ENCODE results near the gene TXNDC2. TPM values are rescaled to one million over a fixed set of nuclear protein-coding genes. Genes with fewer than 3 reads are reported as not detected.

TXNDC2 gene
- total and polyA plus RNA-seq, 9 of the 15 experiments (the other 6 are each of a cell fraction or from before 2014, with no cell fraction given), result 1.2 to 4.9 (median 2.3) TPM

GRCh38 chr18:9870431-9871008, 15.3 kb upstream of the TXNDC2 start:
- CTCF ChIA-PET (ENCODE audit: low intra/inter-chr PET ratio), result no interaction called here
- no peak for TF ChIP-seq E2F1 (CRISPR knock-in tag; IDR thresholded peaks at IDR 0.05)
- TF ChIP-seq THAP12 (CRISPR knock-in tag; IDR thresholded peaks at IDR 0.05), result no peak
- TF ChIP-seq NUFIP1 (IDR thresholded peaks at IDR 0.05; ENCODE audit: partially characterized antibody), result no peak
- no peak for TF ChIP-seq ZNF277 (CRISPR knock-in tag; IDR thresholded peaks at IDR 0.05; ENCODE audit: borderline replicate concordance)
- TF ChIP-seq FOXA1 (IDR thresholded peaks at IDR 0.05; ENCODE audit: borderline replicate concordance), result no peak
- peak; percentile 58 for TF ChIP-seq ZNF512 (tag; IDR thresholded peaks at IDR 0.05)
- no peak for TF ChIP-seq CCNT2 (IDR thresholded peaks at IDR 0.05; ENCODE audit: borderline replicate concordance, extremely low read depth, insufficient read length, low read depth, low read length)
- no peak for TF ChIP-seq PML (IDR thresholded peaks at IDR 0.05; ENCODE audit: low read length)
- TF ChIP-seq CHCHD3 (CRISPR knock-in tag; IDR thresholded peaks at IDR 0.05), result no peak
- no peak for TF ChIP-seq CEBPG (CRISPR knock-in tag; IDR thresholded peaks at IDR 0.05)
- TF ChIP-seq CEBPG (tag; conservative IDR thresholded peaks at IDR 0.05 in 1 of 2, IDR thresholded peaks at IDR 0.05 in 1 of 2), result no peak
- peak; percentile 17; the same call in 1 of the 2 replicates for TF ChIP-seq PATZ1 (CRISPR knock-in tag; IDR thresholded peaks at IDR 0.05; ENCODE audit: borderline replicate concordance)

More at GRCh38 chr18:9870431-9871008, 15.3 kb upstream of the TXNDC2 start:
- no TSS peak for BruUV-seq (replicated peaks)
- H3K36me3 ChIP-seq (ENCODE audit: control insufficient read depth, insufficient read depth, low read length), result no peaks in the 10 kb centered on the region
- H3K9me1 ChIP-seq (ENCODE audit: control insufficient read depth, insufficient read depth, low read length), result no peaks in the 10 kb centered on the region
- in situ Hi-C loops (cut with MboI), result no loop called here
- peaks cover 25 to 74% of the 10 kb centered on the region in 2 experiments for H3K4me1 ChIP-seq (replicated peaks in 1 of 2; ENCODE audit: control insufficient read depth in 2 of 2, insufficient read depth in 2 of 2, low read length in 2 of 2)
- H3K4me2 ChIP-seq (ENCODE audit: insufficient read depth, low read length), result peak overlapping the region; percentile 72
- no peaks in the 10 kb centered on the region for H3K27me3 ChIP-seq (ENCODE audit: control insufficient read depth in 2 of 2, insufficient read depth in 2 of 2, low read length in 2 of 2)
- 6% methylated on average over 4 of the region's 4 CpGs for WGBS (ENCODE audit: insufficient coverage, low coverage, missing lambda C conversion rate)
- peak overlapping the region; percentile 92 for H3K27ac ChIP-seq (ENCODE audit: extremely low read depth, low read depth, low read length)
- no peak overlapping the region for H3K4me3 ChIP-seq
- FAIRE-seq (no peak), ATAC-seq (peak; percentile 58), DNase-seq (ENCODE audit: extremely low read depth in 1 of 4, low spot score in 3 of 4) (peak in 2 of 4 experiments; percentile 47 to 60)
- H3K9me3 ChIP-seq (replicated peaks; ENCODE audit: control insufficient read depth, insufficient read depth, low read depth, low read length), result peaks cover 16% of the 10 kb centered on the region
- peaks cover 10% of the 10 kb centered on the region; the same call in 2 of the 3 replicates for H3K79me2 ChIP-seq (ENCODE audit: control insufficient read depth, insufficient read depth, low read length)
- intact Hi-C loops (cut with micrococcal nuclease), result loop anchor here (10.0 kb wide), 1 partner anchor 186 kb away; no protein-coding TSS in a partner anchor
- H2AFZ ChIP-seq (ENCODE audit: low read depth, low read length), result peak overlapping the region; percentile 79
- POLR2A ChIA-PET, result interaction anchor here (0.6 to 2.5 kb wide), 17 partner anchors 8 to 127 kb away, joined by 3 to 17 read pairs (median 7); partner anchors contain the start of genes TXNDC2 and VAPA
- H3K9ac ChIP-seq (ENCODE audit: insufficient read depth in 1 of 2, low read depth in 2 of 2, low read length in 2 of 2), result peak overlapping the region; percentile 21 to 72; a peak in 3 of 4 replicates
- H4K20me1 ChIP-seq (replicated peaks; ENCODE audit: control insufficient read depth, insufficient read depth, low read length), result no peaks in the 10 kb centered on the region

Measured in K562 (cell line).